ENCODE measurements around the gene SND1.

DNA sequence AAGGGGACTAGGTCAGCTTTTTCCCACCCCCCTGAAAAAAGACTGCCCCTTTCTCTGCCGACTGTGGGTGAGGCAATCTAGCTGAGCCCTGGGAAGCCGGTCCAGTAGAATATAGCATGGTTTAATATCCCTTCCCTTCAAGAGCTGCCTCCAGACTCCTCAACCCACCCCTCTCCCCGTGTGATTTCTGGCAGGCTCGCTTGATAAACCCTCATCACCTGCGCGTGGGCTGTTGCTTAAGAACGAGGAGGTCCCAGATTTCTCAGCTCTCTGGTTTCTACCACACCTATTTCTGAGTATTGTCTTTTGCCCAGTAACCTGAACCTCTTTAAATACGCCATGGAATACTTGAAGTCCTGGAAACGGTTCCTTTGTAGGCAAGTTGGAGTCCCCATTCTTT, 381.3 kb downstream of the SND1 start:
- no peak for TF ChIP-seq POLR2A (IDR thresholded peaks at IDR 0.05; ENCODE audit: low read length)
- TF ChIP-seq GATA1 (IDR thresholded peaks at IDR 0.05; ENCODE audit: low read depth, low read length): no peak

Measured in erythroblast (primary cell).